Activated effector memory CD4-positive, alpha-beta T cell treated with Interleukin-2 at 50 U/mL for 16 hours (primary cell): ENCODE data around the gene ACRBP.
"Not testable (repeated sequence)": the region's sequence is repeated elsewhere in the genome, so short reads cannot be mapped to it uniquely, and the experiment has no call there.

ENCODE experiments used
- DNase-seq: peaks from one replicate; pipeline ENCODE4 v3.0.0-alpha.2; 2020

Gene ACRBP

DNA sequence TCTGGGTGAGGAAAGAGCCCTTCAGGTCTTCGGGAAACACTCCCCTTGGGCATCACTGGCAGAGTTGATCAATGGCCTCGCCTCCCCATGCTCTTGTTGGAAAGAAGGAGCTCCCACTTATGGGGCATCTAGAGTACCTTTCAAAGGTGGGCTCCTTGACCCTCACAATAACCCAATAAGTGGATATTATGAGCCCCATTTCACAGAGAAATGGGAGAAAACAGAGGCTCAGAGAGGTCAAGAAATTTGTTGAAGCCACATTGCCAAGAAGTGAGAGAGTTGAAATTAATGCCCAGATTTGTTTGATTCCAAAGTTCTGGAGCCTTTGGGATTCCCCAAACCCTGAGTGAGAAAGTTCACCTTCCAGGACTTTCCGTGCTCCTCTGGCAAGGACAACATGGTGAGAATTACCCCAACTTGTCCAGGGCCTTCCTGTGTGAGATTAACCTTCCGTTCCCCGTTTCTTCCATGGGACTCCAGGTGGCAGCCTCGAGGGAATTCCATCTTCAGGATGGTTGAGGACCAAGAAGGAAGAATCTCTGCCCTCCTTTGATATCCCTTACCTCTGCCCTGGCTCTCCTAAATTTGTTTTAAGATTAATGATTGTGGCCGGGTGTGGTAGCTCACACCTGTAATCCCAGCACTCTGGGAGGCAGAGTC, 32.6 kb downstream of the ACRBP start:
- no peak for DNase-seq

DNA sequence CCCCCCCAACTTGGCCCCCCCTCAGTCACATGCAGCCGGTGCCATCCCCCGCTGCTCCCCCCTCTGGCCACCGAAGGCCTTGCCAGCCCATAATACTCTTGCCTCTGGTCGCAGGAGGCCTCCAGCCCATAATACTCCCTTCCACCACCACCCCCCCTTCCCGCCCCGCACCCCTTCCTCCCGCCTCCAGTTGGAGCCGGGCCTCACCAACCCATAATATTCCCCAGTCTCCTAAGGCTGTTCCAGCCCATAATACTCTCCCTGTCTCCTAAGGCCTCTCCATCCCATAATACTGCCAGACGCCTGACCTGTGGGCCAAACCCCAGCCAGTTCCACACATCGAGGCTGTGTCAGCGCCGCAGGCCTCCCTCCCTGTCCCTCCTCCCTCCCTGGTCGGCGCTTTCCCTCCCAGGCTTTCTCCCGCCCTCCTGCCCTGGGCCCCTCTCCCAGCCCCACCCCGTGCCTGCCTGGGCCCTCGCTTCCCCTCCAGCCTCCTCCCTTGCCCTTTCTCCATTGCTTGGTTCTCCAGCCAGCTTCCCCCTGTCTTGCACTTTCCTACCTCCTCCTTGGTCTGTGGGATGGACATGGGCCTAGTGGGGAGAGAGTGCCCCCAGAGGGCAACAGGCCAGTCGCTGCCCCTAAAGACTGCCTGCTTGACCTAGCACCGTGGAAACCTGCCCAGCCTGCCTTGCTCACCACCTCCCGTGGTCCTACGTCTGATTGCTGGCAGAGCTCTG, 33.3 kb downstream of the ACRBP start:
- peak; percentile 37 for DNase-seq

DNA sequence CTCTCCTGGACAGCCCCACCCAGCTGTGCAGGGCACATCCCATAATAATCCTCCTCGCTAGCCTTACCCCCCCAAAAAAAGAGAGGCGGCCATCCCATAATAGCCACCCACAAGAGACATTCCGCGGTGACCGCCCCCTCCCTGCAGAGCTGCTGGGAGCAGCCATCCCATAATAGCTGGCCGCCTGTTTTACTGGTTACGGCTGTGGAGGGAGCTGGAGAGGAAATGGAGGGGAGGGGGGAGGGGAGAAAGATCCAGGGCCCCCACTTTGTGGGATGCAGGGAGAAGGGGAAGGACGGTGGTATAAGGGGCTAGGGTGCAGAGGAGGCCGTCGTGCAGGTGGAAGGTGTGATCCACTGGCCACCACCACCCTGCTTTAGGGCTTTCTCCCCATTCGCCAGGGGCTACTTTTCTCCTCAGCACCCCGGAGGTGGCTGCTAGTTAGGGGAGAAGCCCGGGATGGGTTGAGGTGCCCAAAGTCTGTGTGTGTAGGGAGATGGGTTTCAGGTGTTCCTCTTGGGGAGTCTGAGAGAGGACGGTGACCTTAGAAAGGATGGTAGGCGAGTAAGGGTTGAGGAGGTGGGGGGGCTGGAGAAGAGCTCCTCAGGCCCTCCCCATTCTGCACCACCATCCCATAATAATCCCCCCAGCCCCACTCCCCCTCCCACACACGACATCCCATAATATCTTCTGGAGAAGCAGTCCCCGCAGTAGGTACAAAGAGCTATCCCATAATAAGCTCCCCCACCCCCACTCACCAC, 34.0 kb downstream of the ACRBP start:
- peak; percentile 24 for DNase-seq

DNA sequence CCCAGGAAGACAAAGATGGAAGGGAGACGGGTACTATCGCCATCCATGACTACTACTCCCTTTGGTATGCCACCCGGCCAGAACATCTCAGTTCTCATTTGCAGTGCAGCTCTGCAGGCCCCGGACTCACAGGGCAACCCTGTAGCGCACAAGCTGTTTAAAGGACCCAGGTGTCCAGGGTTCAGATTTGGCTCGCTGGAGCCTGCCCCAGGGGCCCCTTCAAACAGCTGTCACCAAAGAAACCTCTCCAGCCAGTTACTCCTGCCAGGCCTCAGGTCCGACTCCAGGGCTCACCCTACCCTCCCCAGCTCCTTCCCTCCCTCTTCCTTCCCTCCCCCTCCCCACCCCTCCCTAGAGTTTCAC, 34.6 kb downstream of the ACRBP start:
- no peak for DNase-seq

DNA sequence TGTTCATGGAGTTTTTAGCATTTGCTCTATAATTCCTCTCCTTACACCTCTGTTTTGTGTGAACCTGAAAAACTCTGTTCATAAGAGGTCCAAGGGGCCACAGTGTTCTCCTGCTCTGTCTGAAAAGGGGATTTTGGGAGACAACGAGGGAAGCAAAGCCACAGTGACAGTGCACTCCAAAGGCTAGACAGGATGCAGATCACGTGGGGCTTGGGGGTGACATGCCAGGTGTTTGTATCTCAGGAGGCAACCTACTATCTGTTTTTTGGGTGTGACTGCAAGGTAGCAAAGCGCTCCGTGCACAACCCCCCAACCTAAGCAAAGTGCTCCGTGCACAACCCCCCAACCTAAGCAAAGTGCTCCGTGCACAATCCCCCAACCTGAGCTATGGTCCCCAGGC, 35.0 kb downstream of the ACRBP start:
- peak; percentile 14 for DNase-seq

DNA sequence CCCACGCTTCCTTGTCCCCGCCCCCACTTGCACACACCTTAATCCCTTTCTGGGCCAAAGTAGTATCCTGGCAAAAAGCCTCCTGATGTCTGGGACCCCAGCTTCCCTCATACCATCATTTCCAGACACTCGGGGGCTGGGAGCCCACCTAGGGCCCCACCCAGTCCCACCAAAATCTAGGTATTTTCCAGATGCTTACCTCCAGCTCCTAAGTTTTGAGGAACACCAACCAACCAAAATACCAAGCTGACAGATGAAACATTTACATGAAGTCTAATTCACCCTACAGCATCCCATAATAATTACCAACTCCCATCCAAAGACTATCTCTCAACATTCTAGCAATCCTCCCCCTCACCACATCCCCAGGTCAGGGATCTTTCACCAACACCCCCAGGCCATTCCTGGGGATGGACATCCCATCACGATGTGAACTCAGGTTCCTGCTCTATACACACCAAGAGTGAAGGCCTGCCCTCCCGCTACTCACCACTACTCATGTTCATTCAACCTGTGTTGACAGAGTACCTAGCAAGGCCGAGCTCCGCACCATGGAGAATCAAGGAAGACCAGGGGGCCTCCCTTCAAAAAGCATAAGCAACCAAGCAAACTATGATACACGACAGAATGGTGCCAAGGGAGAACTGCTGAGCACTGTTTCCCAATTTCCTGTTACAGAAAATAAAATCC, 38.5 kb downstream of the ACRBP start:
- DNase-seq = no peak

DNA sequence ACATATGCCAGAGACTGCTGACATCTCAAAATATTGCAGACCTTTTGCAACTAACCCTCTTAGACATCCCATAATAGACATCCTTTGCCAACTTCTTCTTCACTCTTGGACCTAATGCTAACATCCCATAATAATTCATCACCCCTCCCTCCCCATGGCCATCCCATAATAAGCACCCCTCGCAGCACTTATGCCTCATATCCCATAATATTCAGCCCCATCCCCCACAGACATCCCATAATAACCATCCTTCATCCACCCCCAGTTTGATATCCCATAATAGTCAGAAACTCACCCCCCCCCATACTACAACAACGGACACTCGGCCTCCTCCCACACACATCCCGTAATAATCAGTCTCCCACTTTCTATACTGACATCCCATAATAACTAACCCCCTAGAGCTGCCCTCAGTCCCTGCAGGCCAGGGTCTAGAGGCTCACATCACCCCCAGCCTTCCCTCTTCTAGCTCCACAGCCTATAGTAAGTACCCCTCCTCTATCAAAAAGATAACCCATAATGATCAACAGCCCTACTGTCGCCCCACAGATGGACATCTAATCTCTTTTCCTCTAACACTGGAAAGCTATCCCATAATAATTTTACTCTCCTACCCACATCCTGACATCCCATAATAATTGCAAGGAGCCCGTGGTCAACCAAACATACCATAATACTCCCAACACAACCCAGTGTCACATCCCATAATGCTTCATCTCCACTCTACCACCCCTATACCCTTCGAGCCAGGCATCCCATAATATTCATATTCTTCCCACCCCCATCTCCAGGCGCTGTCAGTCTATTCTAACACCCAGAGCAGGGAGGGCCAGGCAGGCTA, 39.3 kb downstream of the ACRBP start:
- peak; percentile 48 for DNase-seq

DNA sequence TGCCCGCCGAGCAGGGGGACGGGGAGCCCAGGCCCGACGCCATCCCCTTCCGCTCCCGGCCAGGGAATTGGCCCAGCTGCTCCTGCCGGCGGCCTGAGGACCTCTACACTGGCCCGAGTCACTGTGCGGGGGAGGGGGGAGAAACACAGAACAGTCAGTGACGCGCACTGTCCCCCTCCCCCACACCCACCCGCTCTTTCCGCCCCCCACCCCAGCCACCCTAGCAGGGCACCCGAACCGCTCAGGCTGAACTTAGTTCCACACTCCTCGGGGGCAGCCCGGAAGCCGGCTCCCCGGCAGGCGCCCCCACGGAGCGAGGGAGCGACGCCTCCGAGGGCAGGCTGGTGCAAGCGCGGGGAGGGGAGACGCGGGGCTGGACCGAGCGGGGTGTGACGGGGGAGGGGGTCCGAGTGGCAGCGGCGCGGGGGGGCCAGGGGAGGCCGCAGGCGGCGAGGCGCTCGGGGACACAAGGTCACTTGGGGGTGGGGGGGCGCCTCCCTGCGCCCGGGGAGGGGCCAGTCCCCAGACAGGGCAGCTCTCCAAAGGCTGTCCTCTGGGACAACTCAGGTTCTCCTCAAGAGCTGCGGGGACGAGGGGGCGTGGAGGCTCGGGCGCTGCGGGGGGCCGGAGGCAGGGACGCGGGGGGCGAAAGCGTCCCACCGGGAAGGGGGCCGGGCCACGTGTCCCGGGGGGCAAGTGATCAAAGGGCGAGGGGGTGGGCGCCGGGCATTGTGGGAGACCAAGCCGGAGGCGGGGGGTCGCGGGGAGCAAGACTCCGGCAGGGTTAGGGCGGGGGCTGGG, 40.7 kb downstream of the ACRBP start:
- peak; percentile 43 for DNase-seq

DNA sequence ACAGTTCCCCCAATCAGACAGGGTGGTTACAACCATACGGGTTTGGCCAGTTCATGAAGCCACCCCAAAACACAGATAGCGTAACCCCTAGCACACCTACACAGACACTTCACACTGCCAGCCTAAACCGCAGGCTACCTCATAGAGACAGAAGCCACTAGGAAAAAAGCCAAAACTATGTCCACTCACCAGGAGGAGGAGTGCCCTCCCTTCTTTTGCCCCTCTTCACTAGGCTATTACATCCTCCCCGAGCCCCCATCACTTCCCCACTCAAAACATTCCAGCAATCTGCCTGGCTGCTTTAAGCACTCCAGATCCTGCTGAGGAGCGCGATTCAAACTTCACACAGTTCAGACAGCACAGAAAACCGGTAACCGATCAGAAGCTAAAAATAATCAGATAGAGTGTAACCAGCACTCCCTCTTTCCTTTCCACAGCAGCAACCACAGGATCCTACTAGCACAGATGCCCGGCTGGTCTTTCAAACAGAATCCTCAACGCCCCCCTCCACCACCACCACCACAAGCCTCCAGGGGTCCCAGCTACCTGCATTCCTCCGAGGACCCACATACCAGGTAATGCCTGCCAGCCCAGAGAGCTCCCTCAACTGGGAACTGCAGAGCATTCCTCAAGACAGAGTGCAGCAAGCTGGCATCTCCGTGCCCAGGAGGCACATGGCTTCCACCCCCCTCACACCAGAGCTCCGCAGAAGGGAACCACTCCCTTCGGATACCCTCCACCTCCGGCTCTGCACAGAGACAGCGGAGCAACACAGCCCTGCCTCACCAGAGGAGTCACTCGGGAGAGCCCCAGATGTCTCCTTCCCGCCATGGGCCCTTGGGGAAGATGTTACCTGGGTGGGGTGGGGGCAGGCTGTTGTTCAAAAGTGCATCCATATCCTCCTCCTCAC, 41.6 kb downstream of the ACRBP start:
- peak; percentile 32 for DNase-seq

DNA sequence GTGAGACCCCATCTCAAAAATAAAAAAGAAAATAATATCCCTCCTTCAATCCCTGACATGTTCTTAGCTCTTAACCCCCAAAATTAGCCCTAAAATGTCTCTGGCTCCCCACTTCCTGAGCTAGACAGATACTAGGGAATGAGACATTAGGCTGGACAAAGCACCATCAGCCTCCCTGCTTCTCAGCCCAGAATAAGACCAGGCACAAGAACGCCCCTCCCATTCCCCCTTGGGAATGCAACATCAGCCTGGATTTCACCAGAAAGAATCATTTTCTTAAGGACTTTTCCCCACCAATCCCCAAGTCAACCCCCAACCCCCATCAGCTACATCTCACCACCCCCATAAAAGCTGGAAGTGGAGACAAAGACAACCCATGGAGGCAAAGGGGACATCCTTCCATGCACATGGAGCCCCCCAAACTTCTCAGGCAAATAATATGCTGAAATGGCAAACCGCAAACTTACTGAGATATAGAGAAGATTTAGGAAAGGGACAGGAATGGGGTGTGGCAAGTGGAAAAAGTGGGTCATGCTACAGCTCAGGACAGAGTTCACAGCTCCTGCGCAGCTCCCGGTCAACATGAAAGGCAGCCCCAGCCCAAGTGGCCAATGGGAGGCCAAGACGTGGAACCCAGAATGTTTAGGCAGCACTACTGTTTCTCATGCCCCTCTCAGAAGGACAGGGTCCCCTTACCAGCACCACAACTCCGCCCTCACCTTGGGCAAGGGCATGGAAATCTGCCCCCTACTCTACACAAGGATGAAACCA, 42.8 kb downstream of the ACRBP start:
- DNase-seq = no peak

DNA sequence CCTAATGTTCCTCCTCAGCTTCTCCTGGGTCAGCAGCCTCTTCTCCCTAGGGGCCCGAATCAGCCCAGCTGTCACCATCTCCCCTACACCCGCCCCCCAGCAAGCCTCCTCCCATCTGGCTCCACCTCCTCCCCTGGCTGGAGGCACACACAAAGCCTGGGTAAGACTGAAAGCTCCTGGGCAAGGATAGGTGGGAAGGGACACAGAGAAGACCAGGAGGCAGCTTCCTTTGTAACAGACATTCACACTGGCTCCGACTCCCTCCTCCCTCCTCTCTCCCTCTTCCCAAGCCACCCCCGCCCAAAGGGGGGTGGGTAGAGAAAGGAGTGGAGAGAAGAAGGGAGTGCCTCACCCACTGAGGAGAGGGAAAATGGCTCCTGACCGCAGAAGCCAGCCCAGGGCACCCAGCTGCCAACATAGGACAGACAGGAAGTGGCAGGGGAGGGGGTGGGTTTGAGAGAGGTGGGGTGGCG, 44.1 kb downstream of the ACRBP start:
- peak; percentile 44 for DNase-seq

DNA sequence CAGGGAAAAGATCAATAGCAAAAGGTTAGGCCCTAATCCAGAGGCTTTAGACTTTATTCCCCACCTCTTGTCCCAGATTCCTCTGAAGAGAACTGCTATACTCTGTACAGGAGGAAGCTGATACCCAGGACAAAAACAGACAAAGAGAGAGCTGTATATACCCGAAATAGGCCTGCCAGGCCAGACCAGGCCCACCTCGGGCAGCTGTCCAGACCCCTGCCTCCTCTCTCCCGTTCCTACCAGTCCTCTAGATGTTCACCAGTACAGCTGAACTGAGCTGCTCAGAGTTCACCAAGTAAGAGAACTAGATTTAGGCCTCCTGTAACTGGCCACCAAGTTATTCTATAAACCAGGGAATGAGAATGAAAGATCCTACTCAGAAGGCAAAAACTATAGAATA, 44.7 kb downstream of the ACRBP start:
- DNase-seq = no peak

DNA sequence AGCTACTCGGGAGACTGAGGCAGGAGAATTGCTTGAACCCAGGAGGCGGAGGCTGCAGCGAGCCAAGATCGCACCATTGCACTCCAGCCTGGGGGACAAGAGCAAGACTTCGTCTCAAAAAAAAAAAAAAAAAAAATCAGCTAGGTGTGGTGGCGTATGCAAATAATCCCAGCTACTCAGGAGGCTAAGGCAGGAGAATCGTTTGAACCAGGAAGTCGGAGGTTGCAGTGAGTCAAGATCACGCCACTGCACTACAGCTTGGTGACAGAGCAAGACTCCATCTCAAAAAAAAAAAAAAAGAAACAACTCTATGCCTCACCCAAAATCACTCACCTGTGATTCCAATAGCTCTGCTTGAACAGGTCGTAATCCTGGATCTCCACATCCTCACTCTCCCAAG, 51.6 kb downstream of the ACRBP start:
- DNase-seq = not testable (repeated sequence)

DNA sequence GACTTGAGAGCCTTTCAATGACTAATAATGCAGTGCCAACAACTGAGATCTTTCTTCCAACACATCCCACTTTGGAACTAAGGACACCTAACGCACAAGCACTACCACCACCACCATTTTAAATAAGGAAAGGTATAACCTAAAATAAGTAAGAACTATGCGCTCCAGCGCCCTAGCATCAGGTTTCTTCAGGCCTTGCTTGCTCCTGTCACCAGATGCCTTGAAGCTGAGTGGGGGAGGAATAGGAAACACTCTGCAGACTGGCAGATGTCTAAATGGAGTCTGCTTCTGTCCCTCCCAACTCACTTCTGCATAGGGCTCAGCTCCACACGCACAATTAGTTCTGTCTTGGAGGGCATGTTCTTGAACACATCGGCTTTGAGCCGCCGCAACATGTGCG, 55.1 kb downstream of the ACRBP start:
- no peak for DNase-seq
